ENCODE results near the gene SOX15. TPM values are rescaled to one million over a fixed set of nuclear protein-coding genes. Genes with fewer than 3 reads are reported as not detected.

SOX15 gene
- total and polyA plus RNA-seq, 2 of the 4 experiments (the other 2 are of a cell fraction): 0.18 to 0.62 TPM

DNA sequence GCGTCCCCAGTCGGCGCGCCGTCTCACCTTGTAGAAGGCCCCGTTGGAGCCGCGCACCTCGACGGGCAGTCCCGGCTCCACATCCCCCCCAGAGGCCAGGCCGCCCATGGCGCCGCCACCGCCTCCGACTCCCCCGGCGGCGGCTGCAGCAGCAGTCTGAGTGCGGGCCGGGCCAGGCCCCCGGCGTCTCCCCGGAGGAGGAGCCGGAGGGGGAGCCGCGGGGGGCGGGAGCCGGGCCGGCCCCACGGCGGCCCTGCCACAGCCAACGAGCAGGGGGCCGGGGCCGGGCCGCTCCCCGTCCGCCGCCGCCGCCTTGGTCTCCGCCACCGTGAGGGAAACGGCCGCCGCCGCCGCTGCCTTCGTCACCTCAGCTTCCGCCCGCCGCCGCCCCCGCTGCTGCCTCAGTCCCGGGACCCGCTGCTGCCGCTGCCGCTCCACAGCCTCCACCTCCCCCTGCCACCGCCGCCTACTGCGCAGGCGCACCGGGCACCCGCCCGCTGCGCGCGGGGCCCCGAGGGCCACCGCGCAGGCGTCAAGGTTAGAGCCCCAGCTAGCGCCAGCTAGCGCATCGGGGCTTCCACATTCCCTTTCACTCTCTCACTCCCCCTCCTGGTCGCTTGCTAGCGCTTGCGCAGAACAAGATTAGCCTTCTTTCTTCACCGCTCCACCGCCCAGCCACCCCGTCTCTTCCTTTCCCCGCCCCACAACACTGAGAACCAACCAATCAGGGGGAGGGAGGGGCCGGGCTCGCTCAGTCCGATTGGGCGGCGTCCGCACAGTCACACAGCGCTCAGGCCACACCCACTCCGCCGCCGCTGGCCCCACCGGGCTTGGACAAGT is 24.8 kb upstream of the SOX15 start, which contains the start of gene FXR2:
TSS of gene FXR2 (minus strand) at position 473 of the 840 bp plus-strand sequence. CDS start at position 108, 365 bp downstream.
- peaks cover 16% of the 10 kb centered on the region for H3K9me1 ChIP-seq (ENCODE audit: insufficient read depth, low read length)
- H3K23ac ChIP-seq (ENCODE audit: low read depth, low read length): peak within 1 kb of the TSS; percentile 14
- H2AFZ ChIP-seq (replicated peaks; ENCODE audit: low read length, poor library complexity): peak within 1 kb of the TSS; percentile 96
- peak; percentile 100 for DNase-seq
- peak within 1 kb of the TSS; percentile 89 for H2AK9ac ChIP-seq (replicated peaks; ENCODE audit: low read depth, low read length, poor library complexity)
- no TSS peak for BruUV-seq (replicated peaks)
- ChIA-PET POLR2A (ENCODE audit: unreplicated experiment) (interaction anchor here (0.5 to 1.3 kb wide), 5 partner anchors 10 to 71 kb away, joined by 3 to 8 read pairs (median 3); partner anchors contain the start of gene MPDU1), CTCF (interaction anchor here (0.6 to 2.2 kb wide), 5 partner anchors 13 to 499 kb away, joined by 3 to 14 read pairs (median 5); partner anchors contain the start of genes SAT2 and TP53)
- intact Hi-C loops (cut with micrococcal nuclease): loop anchor here (2.0 kb wide), 1 partner anchor 72 kb away; the partner anchor contains the start of gene TP53
- peaks cover 4% of the 10 kb centered on the region; the same call in 1 of the 2 replicates for H3K36me3 ChIP-seq (ENCODE audit: control insufficient read depth, insufficient read depth, low read length)
- H3K9me3 ChIP-seq (ENCODE audit: control insufficient read depth, insufficient read depth, low read length): no peaks in the 10 kb centered on the region
- H3K4me3 ChIP-seq (ENCODE audit: insufficient read depth, low read depth, low read length): peak within 1 kb of the TSS; percentile 78
- H4K20me1 ChIP-seq (ENCODE audit: insufficient read depth, low read length): peaks cover 40% of the 10 kb centered on the region
- peak within 1 kb of the TSS; percentile 44 for H3K56ac ChIP-seq (ENCODE audit: extremely low read depth, insufficient read depth, low read length)
- peak within 1 kb of the TSS; percentile 44 to 97 for H4K8ac ChIP-seq (ENCODE audit: low read depth in 2 of 2, low read length in 2 of 2)
- H3K4me1 ChIP-seq (ENCODE audit: control insufficient read depth, insufficient read depth, low read length): peaks cover 7% of the 10 kb centered on the region
- 0% methylated on average over 33 of the region's 93 CpGs; no CpG with 5 or more reads in 1 of the 2 experiments for WGBS, 2 experiments (ENCODE audit: extremely low coverage in 2 of 2, insufficient read length in 1 of 2)
- peak within 1 kb of the TSS; percentile 79 for H3K9ac ChIP-seq (ENCODE audit: low read depth, low read length)
- peak; percentile 96 for ATAC-seq (ENCODE audit: low read depth)
- H2BK20ac ChIP-seq (ENCODE audit: low read depth, low read length): no peak within 1 kb of the TSS
- H3K4ac ChIP-seq (ENCODE audit: low read depth, low read length): peak within 1 kb of the TSS; percentile 85
- H3K4me2 ChIP-seq (ENCODE audit: low read depth, low read length): peak within 1 kb of the TSS; percentile 89
- H4K5ac ChIP-seq (ENCODE audit: low read depth, low read length): peak within 1 kb of the TSS; percentile 54
- peak within 1 kb of the TSS; percentile 40 for H4K91ac ChIP-seq (ENCODE audit: insufficient read depth, low read depth, low read length)
- peak within 1 kb of the TSS; percentile 73 for H3K14ac ChIP-seq (replicated peaks; ENCODE audit: low read depth, low read length)
- in situ Hi-C loops (cut with MboI; ENCODE audit: low sequenced_read_pairs): no loop called here
- H2AK5ac ChIP-seq (ENCODE audit: low read depth, low read length): peak within 1 kb of the TSS; percentile 33
- H3K18ac ChIP-seq (ENCODE audit: low read depth, low read length): peak within 1 kb of the TSS; percentile 6; the same call in 1 of the 2 replicates
- no peaks in the 10 kb centered on the region for H3K27me3 ChIP-seq (ENCODE audit: control insufficient read depth, insufficient read depth, low read length)
- dilution Hi-C loops (cut with HindIII; ENCODE audit: low sequenced_read_pairs, unreplicated experiment): no loop called here
- peak within 1 kb of the TSS; percentile 30; the same call in 1 of the 2 replicates for H2BK120ac ChIP-seq (ENCODE audit: low read depth, low read length)
- peak within 1 kb of the TSS; percentile 18; the same call in 1 of the 3 replicates for H2BK15ac ChIP-seq (ENCODE audit: low read depth, low read length)
- peak within 1 kb of the TSS; percentile 67 for H2BK5ac ChIP-seq (ENCODE audit: low read depth, low read length, poor library complexity, severe bottlenecking)
- peak within 1 kb of the TSS; percentile 75 for H3K27ac ChIP-seq (ENCODE audit: insufficient read depth, low read length)
- peaks cover 30 to 43% of the 10 kb centered on the region in 2 experiments for H3K79me1 ChIP-seq (ENCODE audit: low read depth in 1 of 2, low read length in 2 of 2)
- peak; percentile 37 for TF ChIP-seq RAD21 (IDR thresholded peaks at IDR 0.05; ENCODE audit: low read length)
- TF ChIP-seq, protein P1, sequence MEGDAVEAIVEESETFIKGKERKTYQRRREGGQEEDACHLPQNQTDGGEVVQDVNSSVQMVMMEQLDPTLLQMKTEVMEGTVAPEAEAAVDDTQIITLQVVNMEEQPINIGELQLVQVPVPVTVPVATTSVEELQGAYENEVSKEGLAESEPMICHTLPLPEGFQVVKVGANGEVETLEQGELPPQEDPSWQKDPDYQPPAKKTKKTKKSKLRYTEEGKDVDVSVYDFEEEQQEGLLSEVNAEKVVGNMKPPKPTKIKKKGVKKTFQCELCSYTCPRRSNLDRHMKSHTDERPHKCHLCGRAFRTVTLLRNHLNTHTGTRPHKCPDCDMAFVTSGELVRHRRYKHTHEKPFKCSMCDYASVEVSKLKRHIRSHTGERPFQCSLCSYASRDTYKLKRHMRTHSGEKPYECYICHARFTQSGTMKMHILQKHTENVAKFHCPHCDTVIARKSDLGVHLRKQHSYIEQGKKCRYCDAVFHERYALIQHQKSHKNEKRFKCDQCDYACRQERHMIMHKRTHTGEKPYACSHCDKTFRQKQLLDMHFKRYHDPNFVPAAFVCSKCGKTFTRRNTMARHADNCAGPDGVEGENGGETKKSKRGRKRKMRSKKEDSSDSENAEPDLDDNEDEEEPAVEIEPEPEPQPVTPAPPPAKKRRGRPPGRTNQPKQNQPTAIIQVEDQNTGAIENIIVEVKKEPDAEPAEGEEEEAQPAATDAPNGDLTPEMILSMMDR (conservative IDR thresholded peaks at IDR 0.05; ENCODE audit: low read depth, low read length): peak; percentile 87
- TF ChIP-seq CEBPB (IDR thresholded peaks at IDR 0.05; ENCODE audit: low read depth, low read length): peak; percentile 46
- peak; percentile 86; the same call in 1 of the 2 replicates for TF ChIP-seq MAZ (IDR thresholded peaks at IDR 0.05; ENCODE audit: borderline replicate concordance, low read depth, low read length)
- TF ChIP-seq POLR2A (IDR thresholded peaks at IDR 0.05; ENCODE audit: low read depth, low read length): peak; percentile 68
- peak; percentile 55; the same call in 1 of the 2 replicates for TF ChIP-seq BHLHE40 (IDR thresholded peaks at IDR 0.05; ENCODE audit: low read depth, low read length)
- TF ChIP-seq CHD1 (IDR thresholded peaks at IDR 0.05; ENCODE audit: low read depth, low read length): no peak
- no peak for TF ChIP-seq MXI1 (IDR thresholded peaks at IDR 0.05; ENCODE audit: borderline replicate concordance, low read depth, low read length)
- 0 out of 2 replicates have a peak, but pooled peaks have one; percentile 5 for TF ChIP-seq SMC3 (IDR thresholded peaks at IDR 0.05; ENCODE audit: low read depth, low read length)
- no peak for TF ChIP-seq MAFK (IDR thresholded peaks at IDR 0.05; ENCODE audit: low read depth, low read length)
- TF ChIP-seq RCOR1 (IDR thresholded peaks at IDR 0.05; ENCODE audit: insufficient replicate concordance, low read length): no peak
- TF ChIP-seq, protein P2, sequence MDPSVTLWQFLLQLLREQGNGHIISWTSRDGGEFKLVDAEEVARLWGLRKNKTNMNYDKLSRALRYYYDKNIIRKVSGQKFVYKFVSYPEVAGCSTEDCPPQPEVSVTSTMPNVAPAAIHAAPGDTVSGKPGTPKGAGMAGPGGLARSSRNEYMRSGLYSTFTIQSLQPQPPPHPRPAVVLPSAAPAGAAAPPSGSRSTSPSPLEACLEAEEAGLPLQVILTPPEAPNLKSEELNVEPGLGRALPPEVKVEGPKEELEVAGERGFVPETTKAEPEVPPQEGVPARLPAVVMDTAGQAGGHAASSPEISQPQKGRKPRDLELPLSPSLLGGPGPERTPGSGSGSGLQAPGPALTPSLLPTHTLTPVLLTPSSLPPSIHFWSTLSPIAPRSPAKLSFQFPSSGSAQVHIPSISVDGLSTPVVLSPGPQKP (IDR thresholded peaks at IDR 0.05; ENCODE audit: borderline replicate concordance, low read depth, low read length): no peak
- peak; percentile 43; the same call in 1 of the 2 replicates for TF ChIP-seq RFX5 (IDR thresholded peaks at IDR 0.05; ENCODE audit: low read depth, low read length)
